GM23338 (cell line): ENCODE measurements around the gene NIPAL3. TPM values are rescaled to one million over a fixed set of nuclear protein-coding genes. Genes with fewer than 3 reads are reported as not detected.

ENCODE experiments used
- ATAC-seq: fragments of 200-7000 bp; cut with Tn5 transposase; 3 replicates; pipeline ENCODE4 v1.9.1; 2020
- DNase-seq: peaks from one replicate; pipeline ENCODE4 v3.0.0-alpha.2; 2015; ENCODE audit warnings: low spot score
- H2AFZ ChIP-seq: fragments of 200-600 bp; sonication (generic); 2 replicates; pipeline ENCODE4 v1.8.0; 2016; ENCODE audit warnings: antibody characterized with exemption, mild to moderate bottlenecking, moderate library complexity
- H3F3A ChIP-seq: fragments of 200-600 bp; sonication (generic); replicated peaks from 2 replicates; pipeline ENCODE4 v1.8.0; 2017; ENCODE audit warnings: antibody characterized with exemption, mixed run types, low read depth
- H3K27ac ChIP-seq: fragments of 200-600 bp; sonication (generic); 2 replicates; pipeline ENCODE4 v1.6.1; 2016; ENCODE audit warnings: low read depth
- H3K27me3 ChIP-seq: fragments of 200-600 bp; sonication (generic); 2 replicates; pipeline ENCODE4 v1.8.0; 2016; ENCODE audit warnings: mild to moderate bottlenecking, mixed run types, moderate library complexity; ENCODE audit not compliant: insufficient read depth
- H3K36me3 ChIP-seq: fragments of 200-600 bp; sonication (generic); 2 replicates; pipeline ENCODE4 v1.8.0; 2016; ENCODE audit warnings: mild to moderate bottlenecking; ENCODE audit not compliant: insufficient read depth
- H3K4me1 ChIP-seq: fragments of 200-600 bp; sonication (generic); 2 replicates; pipeline ENCODE4 v1.8.0; 2016; ENCODE audit warnings: mild to moderate bottlenecking, moderate library complexity; ENCODE audit not compliant: insufficient read depth
- H3K4me2 ChIP-seq: fragments of 200-600 bp; sonication (generic); 2 replicates; pipeline ENCODE4 v1.7.1; 2017; ENCODE audit warnings: mixed run types
- H3K4me3 ChIP-seq: fragments of 200-600 bp; sonication (generic); 2 replicates; pipeline ENCODE4 v1.6.1; 2016; ENCODE audit warnings: mixed run types
- H3K79me2 ChIP-seq: fragments of 200-600 bp; sonication (generic); replicated peaks from 2 replicates; pipeline ENCODE4 v1.8.0; 2017; ENCODE audit warnings: mild to moderate bottlenecking; ENCODE audit not compliant: insufficient read depth
- H3K9me2 ChIP-seq: fragments of 200-600 bp; sonication (generic); 2 replicates; pipeline ENCODE4 v1.8.0; 2017; ENCODE audit not compliant: insufficient read depth
- H4K20me1 ChIP-seq: fragments of 200-600 bp; sonication (generic); replicated peaks from 2 replicates; pipeline ENCODE4 v1.8.0; 2017; ENCODE audit warnings: mild to moderate bottlenecking; ENCODE audit not compliant: insufficient read depth
- H3K27ac Mint-ChIP-seq: 2 replicates; pipeline ENCODE4 v1.8.0; 2020; ENCODE audit warnings: inconsistent platforms, mild to moderate bottlenecking, moderate library complexity, mixed read lengths
- H3K27me3 Mint-ChIP-seq: 3 replicates; pipeline ENCODE4 v1.8.0; 2022; ENCODE audit warnings: low read depth, mild to moderate bottlenecking, moderate library complexity, mixed read lengths, inconsistent platforms; ENCODE audit not compliant: insufficient read depth, poor library complexity
- H3K36me3 Mint-ChIP-seq: 3 replicates; pipeline ENCODE4 v1.8.0; 2021; ENCODE audit warnings: low read depth, mild to moderate bottlenecking, inconsistent platforms, moderate library complexity, mixed read lengths
- H3K4me1 Mint-ChIP-seq: 3 replicates; pipeline ENCODE4 v1.8.0; 2020; ENCODE audit warnings: mild to moderate bottlenecking, inconsistent platforms, mixed read lengths
- H3K4me3 Mint-ChIP-seq: 3 replicates; pipeline ENCODE4 v1.8.0; 2021; ENCODE audit warnings: moderate library complexity, mild to moderate bottlenecking, inconsistent platforms, mixed read lengths
- H3K9me3 Mint-ChIP-seq: 3 replicates; pipeline ENCODE4 v1.8.0; 2020; ENCODE audit warnings: moderate library complexity, mild to moderate bottlenecking, inconsistent platforms, mixed read lengths
- CREB1 ChIP-seq: fragments of 250-450 bp; sonication (Bioruptor Pico); IDR thresholded peaks from 2 replicates; pipeline ENCODE4 v1.5.0; 2020; ENCODE audit warnings: low read depth, mild to moderate bottlenecking, moderate library complexity
- ETS1 ChIP-seq: IDR thresholded peaks from 2 replicates; pipeline ENCODE4 v1.6.1; 2016; ENCODE audit warnings: antibody characterized with exemption
- NANOG ChIP-seq: IDR thresholded peaks from 2 replicates; pipeline ENCODE4 v1.6.1; 2016; ENCODE audit warnings: antibody characterized with exemption, borderline replicate concordance
- STAT1 ChIP-seq: IDR thresholded peaks from one replicate; pipeline ENCODE4 v1.6.1; 2016; ENCODE audit warnings: antibody characterized with exemption; ENCODE audit not compliant: unreplicated experiment
- ZNF331 ChIP-seq: fragments of 250-450 bp; sonication (Bioruptor Pico); IDR thresholded peaks from 2 replicates; pipeline ENCODE4 v1.5.0; 2020; ENCODE audit warnings: low read depth, mild to moderate bottlenecking, moderate library complexity
- polyA plus RNA-seq: library from polyadenylated mRNA; unstranded; fragments of >200 nt; fragmentation: Nextera tagmentation; extraction: Ambion mirVana; gene quantifications from 2 replicates; pipeline ENCODE4 v1.2.1, GENCODE V29; 2016
- total RNA-seq: library from RNA; depleted of rRNA; stranded (reverse); fragments of >200 nt; shearing (Covaris generic); gene quantifications from 2 replicates; pipeline ENCODE4 v1.2.3, GENCODE V29; 2014
- TF ChIP-seq, protein P1 (sequence below): fragments of 250-450 bp; sonication (Bioruptor Pico); IDR thresholded peaks from 2 replicates; pipeline ENCODE4 v1.5.0; 2020; ENCODE audit warnings: mild to moderate bottlenecking, moderate library complexity

Gene NIPAL3
- total and polyA plus RNA-seq, 2 experiments from 2014 or later, result 5.5 to 9.6 TPM

- TF ChIP-seq, protein P1, sequence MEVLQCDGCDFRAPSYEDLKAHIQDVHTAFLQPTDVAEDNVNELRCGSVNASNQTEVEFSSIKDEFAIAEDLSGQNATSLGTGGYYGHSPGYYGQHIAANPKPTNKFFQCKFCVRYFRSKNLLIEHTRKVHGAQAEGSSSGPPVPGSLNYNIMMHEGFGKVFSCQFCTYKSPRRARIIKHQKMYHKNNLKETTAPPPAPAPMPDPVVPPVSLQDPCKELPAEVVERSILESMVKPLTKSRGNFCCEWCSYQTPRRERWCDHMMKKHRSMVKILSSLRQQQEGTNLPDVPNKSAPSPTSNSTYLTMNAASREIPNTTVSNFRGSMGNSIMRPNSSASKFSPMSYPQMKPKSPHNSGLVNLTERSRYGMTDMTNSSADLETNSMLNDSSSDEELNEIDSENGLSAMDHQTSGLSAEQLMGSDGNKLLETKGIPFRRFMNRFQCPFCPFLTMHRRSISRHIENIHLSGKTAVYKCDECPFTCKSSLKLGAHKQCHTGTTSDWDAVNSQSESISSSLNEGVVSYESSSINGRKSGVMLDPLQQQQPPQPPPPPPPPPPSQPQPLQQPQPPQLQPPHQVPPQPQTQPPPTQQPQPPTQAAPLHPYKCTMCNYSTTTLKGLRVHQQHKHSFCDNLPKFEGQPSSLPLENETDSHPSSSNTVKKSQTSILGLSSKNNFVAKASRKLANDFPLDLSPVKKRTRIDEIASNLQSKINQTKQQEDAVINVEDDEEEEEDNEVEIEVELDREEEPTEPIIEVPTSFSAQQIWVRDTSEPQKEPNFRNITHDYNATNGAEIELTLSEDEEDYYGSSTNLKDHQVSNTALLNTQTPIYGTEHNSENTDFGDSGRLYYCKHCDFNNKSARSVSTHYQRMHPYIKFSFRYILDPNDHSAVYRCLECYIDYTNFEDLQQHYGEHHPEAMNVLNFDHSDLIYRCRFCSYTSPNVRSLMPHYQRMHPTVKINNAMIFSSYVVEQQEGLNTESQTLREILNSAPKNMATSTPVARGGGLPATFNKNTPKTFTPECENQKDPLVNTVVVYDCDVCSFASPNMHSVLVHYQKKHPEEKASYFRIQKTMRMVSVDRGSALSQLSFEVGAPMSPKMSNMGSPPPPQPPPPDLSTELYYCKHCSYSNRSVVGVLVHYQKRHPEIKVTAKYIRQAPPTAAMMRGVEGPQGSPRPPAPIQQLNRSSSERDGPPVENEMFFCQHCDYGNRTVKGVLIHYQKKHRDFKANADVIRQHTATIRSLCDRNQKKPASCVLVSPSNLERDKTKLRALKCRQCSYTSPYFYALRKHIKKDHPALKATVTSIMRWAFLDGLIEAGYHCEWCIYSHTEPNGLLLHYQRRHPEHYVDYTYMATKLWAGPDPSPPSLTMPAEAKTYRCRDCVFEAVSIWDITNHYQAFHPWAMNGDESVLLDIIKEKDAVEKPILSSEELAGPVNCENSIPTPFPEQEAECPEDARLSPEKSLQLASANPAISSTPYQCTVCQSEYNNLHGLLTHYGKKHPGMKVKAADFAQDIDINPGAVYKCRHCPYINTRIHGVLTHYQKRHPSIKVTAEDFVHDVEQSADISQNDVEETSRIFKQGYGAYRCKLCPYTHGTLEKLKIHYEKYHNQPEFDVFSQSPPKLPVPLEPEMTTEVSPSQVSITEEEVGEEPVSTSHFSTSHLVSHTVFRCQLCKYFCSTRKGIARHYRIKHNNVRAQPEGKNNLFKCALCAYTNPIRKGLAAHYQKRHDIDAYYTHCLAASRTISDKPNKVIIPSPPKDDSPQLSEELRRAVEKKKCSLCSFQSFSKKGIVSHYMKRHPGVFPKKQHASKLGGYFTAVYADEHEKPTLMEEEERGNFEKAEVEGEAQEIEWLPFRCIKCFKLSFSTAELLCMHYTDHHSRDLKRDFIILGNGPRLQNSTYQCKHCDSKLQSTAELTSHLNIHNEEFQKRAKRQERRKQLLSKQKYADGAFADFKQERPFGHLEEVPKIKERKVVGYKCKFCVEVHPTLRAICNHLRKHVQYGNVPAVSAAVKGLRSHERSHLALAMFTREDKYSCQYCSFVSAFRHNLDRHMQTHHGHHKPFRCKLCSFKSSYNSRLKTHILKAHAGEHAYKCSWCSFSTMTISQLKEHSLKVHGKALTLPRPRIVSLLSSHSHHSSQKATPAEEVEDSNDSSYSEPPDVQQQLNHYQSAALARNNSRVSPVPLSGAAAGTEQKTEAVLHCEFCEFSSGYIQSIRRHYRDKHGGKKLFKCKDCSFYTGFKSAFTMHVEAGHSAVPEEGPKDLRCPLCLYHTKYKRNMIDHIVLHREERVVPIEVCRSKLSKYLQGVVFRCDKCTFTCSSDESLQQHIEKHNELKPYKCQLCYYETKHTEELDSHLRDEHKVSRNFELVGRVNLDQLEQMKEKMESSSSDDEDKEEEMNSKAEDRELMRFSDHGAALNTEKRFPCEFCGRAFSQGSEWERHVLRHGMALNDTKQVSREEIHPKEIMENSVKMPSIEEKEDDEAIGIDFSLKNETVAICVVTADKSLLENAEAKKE (CRISPR knock-in tag), result no peak
Measured at GRCh38 chr1:24498589-24498988, 83.0 kb downstream of the NIPAL3 start (continued).

- H3K9me2 ChIP-seq, result no peaks in the 10 kb centered on the region
- Mint-ChIP-seq H3K4me3 (no peak overlapping the region), H3K27me3 (peaks cover 8% of the 10 kb centered on the region), H3K27ac (no peak overlapping the region), H3K4me1 (peaks cover 30% of the 10 kb centered on the region), H3K9me3 (peaks cover 3% of the 10 kb centered on the region; the same call in 1 of the 3 replicates), H3K36me3 (peaks cover 2% of the 10 kb centered on the region; the same call in 1 of the 3 replicates)
- H3K36me3 ChIP-seq, result no peaks in the 10 kb centered on the region
- no peaks in the 10 kb centered on the region for H4K20me1 ChIP-seq
- no peak for ATAC-seq
- peaks cover 2% of the 10 kb centered on the region; the same call in 1 of the 2 replicates for H3K79me2 ChIP-seq
- peaks cover 7% of the 10 kb centered on the region for H3K27me3 ChIP-seq
- peak overlapping the region; percentile 99 for H2AFZ ChIP-seq
- H3K4me2 ChIP-seq, result no peak overlapping the region
- no peak overlapping the region for H3K27ac ChIP-seq
- H3K4me3 ChIP-seq, result no peak overlapping the region
- H3F3A ChIP-seq, result 0 out of 2 replicates have a peak, but pooled peaks cover 3% of the 10 kb centered on the region
- DNase-seq, result no peak
- peaks cover 19% of the 10 kb centered on the region for H3K4me1 ChIP-seq
- TF ChIP-seq ETS1 (no peak), ZNF331 (no peak), CREB1 (CRISPR knock-in tag) (no peak), STAT1 (no peak), NANOG (no peak)
- TF ChIP-seq, protein P1 (CRISPR knock-in tag), result no peak
Measured at GRCh38 chr1:24500448-24501048, 84.9 kb downstream of the NIPAL3 start.
